K562 (cell line): ENCODE results near the gene MRPL58. TPM values are rescaled to one million over a fixed set of nuclear protein-coding genes. Genes with fewer than 3 reads are reported as not detected.

ENCODE experiments used
- ASH1L ChIP-seq: fragments of 450-650 bp; IDR thresholded peaks from 2 replicates; pipeline ENCODE4 v1.6.1; 2018; ENCODE audit warnings: borderline replicate concordance, mild to moderate bottlenecking, low read depth; ENCODE audit not compliant: partially characterized antibody
- BHLHE40 ChIP-seq: IDR thresholded peaks from 2 replicates; pipeline ENCODE4 v1.6.1; 2011; ENCODE audit warnings: low read length, improper control_type of control experiment
- CCAR2 ChIP-seq: fragments of 200-400 bp; formaldehyde crosslinking; IDR thresholded peaks from 2 replicates; pipeline ENCODE4 v1.6.1; 2017; ENCODE audit warnings: mild to moderate bottlenecking, low read depth, low read length
- ESRRA ChIP-seq: fragments of 450-650 bp; IDR thresholded peaks from 2 replicates; pipeline ENCODE4 v1.6.1; 2014; ENCODE audit warnings: low read depth, mild to moderate bottlenecking, moderate library complexity, borderline replicate concordance
- ETV1 ChIP-seq: fragments of 450-650 bp; conservative IDR thresholded peaks from 2 replicates; pipeline ENCODE4 v1.6.1; 2016; ENCODE audit warnings: missing genetic modification characterization, control low read depth, low read depth, missing compliant biosample characterization
- ILF3 ChIP-seq: fragments of 450-650 bp; IDR thresholded peaks from 2 replicates; pipeline ENCODE4 v1.6.1; 2018; ENCODE audit warnings: antibody characterized with exemption, mild to moderate bottlenecking, moderate library complexity, borderline replicate concordance
- IRF2 ChIP-seq: sonication (generic); formaldehyde crosslinking; IDR thresholded peaks from 2 replicates; pipeline ENCODE4 v1.8.1; 2022; ENCODE audit warnings: mild to moderate bottlenecking, missing genetic modification reagents
- L3MBTL2 ChIP-seq: fragments of 450-650 bp; IDR thresholded peaks from 2 replicates; pipeline ENCODE4 v1.6.1; 2016; ENCODE audit warnings: mild to moderate bottlenecking, moderate library complexity
- NEUROD1 ChIP-seq: fragments of 150-350 bp; IDR thresholded peaks from 2 replicates; pipeline ENCODE4 v1.6.1; 2014; ENCODE audit warnings: borderline replicate concordance, low read length, low read depth; ENCODE audit not compliant: partially characterized antibody
- NFATC3 ChIP-seq: fragments of 450-650 bp; IDR thresholded peaks from 2 replicates; pipeline ENCODE4 v1.6.1; 2017; ENCODE audit warnings: mild to moderate bottlenecking
- SIRT6 ChIP-seq: IDR thresholded peaks from one replicate; pipeline ENCODE4 v1.6.1; 2012; ENCODE audit warnings: low read depth, mild to moderate bottlenecking, control low read depth, inconsistent platforms, low read length, moderate library complexity
- TAF15 ChIP-seq: fragments of 200-400 bp; formaldehyde crosslinking; IDR thresholded peaks from 2 replicates; pipeline ENCODE4 v1.6.1; 2017; ENCODE audit warnings: mild to moderate bottlenecking, low read depth, low read length, moderate library complexity
- ZFPM2 ChIP-seq: fragments of 250-450 bp; sonication (Bioruptor Pico); IDR thresholded peaks from 2 replicates; pipeline ENCODE4 v1.5.1; 2022; ENCODE audit warnings: mild to moderate bottlenecking
- polyA plus RNA-seq, 8 experiments: library from polyadenylated mRNA; depleted of rRNA in 4 of 8; stranded (reverse) in 5 of 8; unstranded in 3 of 8; fragments of >200 nt; fragmentation: Nextera tagmentation in 2 of 8; fragmentation: Illumina TruSeq in 1 of 8; extraction: Ambion mirVana in 2 of 8; extraction: Trizol in 1 of 8; gene quantifications; 2 replicates each; pipeline versions ENCODE4 v1.2.1 to v1.2.3, GENCODE V29; 2011 to 2014; ENCODE audit warnings: inconsistent platforms in 1 of 8, missing spikeins in 1 of 8
- total RNA-seq, 7 experiments: library from RNA; depleted of rRNA in 6 of 7; stranded (reverse); fragments of >200 nt in 6 of 7; fragmentation: Illumina TruSeq in 2 of 7; extraction: Trizol in 2 of 7; gene quantifications; 2 replicates each; pipeline versions ENCODE4 v1.2.1 to v1.2.3, GENCODE V29; 2011 to 2021; ENCODE audit warnings: low replicate concordance in 1 of 7
- TF ChIP-seq, protein P1 (sequence below): fragments of 450-650 bp; IDR thresholded peaks from 2 replicates; pipeline ENCODE4 v1.6.1; 2014; ENCODE audit warnings: low read depth, mild to moderate bottlenecking, moderate library complexity, borderline replicate concordance
- TF ChIP-seq, protein P2 (sequence below), 2 experiments: fragments of 450-650 bp in 1 of 2; sonication (generic) in 1 of 2; formaldehyde crosslinking in 1 of 2; IDR thresholded peaks; 2 replicates each; pipeline versions ENCODE4 v1.7.1 to v1.9.0; 2016 to 2022; ENCODE audit warnings: inconsistent platforms in 1 of 2, mild to moderate bottlenecking in 1 of 2, missing genetic modification reagents in 1 of 2
- TF ChIP-seq, protein P3 (sequence below): fragments of 450-650 bp; formaldehyde crosslinking; IDR thresholded peaks from 2 replicates; pipeline ENCODE4 v1.4.0; 2020; ENCODE audit warnings: mild to moderate bottlenecking

The MRPL58 gene
- total and polyA plus RNA-seq, 9 of the 15 experiments (the other 6 are each of a cell fraction or from before 2014, with no cell fraction given), result 30.8 to 107 (median 72.4) TPM

DNA sequence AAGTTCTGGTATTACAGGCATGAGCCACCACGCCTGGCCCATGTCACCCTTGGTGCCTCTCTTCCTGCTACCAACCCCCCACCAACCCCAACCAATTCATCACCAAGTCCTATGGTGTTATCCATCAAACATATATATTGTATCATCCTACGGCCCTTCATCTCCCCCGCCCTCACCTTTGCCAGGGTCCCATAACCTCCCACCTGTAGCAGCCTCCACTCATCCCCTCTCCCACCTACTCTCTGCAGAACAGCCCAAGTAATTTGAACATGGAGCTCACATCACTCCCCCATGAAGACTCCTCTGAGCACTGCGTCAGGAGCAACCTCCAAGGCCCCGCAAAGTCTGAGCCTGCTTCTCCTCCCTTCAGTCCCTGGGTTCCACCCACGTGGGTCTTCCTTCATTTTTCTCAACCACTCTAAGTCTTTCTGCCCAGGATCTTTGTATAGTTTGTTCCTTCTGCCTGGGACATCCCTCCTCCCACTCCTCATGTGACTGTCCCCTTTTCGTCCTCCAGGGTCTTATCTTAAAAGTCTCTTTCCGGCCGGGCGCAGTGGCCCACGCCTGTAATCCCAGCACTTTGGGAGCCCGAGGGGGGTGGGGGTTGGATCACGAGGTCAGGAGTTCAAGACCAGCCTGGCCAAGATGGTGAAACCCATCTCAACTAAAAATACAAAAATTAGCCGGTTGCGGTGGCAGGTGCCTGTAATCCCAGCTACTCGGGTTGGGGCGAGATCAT lies 32.9 kb upstream of the MRPL58 start (continued):
- no peak for TF ChIP-seq ASH1L
- peak; percentile 94 for TF ChIP-seq ETV1 (tag)
- TF ChIP-seq SIRT6, result no peak
- TF ChIP-seq BHLHE40, result peak; percentile 31; the same call in 1 of the 2 replicates
- TF ChIP-seq TAF15, result no peak
- TF ChIP-seq NFATC3, result no peak
- TF ChIP-seq ZFPM2, result no peak
- TF ChIP-seq, protein P1, sequence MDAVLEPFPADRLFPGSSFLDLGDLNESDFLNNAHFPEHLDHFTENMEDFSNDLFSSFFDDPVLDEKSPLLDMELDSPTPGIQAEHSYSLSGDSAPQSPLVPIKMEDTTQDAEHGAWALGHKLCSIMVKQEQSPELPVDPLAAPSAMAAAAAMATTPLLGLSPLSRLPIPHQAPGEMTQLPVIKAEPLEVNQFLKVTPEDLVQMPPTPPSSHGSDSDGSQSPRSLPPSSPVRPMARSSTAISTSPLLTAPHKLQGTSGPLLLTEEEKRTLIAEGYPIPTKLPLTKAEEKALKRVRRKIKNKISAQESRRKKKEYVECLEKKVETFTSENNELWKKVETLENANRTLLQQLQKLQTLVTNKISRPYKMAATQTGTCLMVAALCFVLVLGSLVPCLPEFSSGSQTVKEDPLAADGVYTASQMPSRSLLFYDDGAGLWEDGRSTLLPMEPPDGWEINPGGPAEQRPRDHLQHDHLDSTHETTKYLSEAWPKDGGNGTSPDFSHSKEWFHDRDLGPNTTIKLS, result no peak
- TF ChIP-seq CCAR2, result no peak
- peak; percentile 72; the same call in 1 of the 2 replicates for TF ChIP-seq ESRRA
- TF ChIP-seq, protein P2, sequence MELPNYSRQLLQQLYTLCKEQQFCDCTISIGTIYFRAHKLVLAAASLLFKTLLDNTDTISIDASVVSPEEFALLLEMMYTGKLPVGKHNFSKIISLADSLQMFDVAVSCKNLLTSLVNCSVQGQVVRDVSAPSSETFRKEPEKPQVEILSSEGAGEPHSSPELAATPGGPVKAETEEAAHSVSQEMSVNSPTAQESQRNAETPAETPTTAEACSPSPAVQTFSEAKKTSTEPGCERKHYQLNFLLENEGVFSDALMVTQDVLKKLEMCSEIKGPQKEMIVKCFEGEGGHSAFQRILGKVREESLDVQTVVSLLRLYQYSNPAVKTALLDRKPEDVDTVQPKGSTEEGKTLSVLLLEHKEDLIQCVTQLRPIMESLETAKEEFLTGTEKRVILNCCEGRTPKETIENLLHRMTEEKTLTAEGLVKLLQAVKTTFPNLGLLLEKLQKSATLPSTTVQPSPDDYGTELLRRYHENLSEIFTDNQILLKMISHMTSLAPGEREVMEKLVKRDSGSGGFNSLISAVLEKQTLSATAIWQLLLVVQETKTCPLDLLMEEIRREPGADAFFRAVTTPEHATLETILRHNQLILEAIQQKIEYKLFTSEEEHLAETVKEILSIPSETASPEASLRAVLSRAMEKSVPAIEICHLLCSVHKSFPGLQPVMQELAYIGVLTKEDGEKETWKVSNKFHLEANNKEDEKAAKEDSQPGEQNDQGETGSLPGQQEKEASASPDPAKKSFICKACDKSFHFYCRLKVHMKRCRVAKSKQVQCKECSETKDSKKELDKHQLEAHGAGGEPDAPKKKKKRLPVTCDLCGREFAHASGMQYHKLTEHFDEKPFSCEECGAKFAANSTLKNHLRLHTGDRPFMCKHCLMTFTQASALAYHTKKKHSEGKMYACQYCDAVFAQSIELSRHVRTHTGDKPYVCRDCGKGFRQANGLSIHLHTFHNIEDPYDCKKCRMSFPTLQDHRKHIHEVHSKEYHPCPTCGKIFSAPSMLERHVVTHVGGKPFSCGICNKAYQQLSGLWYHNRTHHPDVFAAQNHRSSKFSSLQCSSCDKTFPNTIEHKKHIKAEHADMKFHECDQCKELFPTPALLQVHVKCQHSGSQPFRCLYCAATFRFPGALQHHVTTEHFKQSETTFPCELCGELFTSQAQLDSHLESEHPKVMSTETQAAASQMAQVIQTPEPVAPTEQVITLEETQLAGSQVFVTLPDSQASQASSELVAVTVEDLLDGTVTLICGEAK (IDR thresholded peaks at IDR 0.05), result no peak
- TF ChIP-seq, protein P2 (CRISPR knock-in tag; IDR thresholded peaks at IDR 0.05), result no peak
- no peak for TF ChIP-seq NEUROD1
- TF ChIP-seq, protein P3, sequence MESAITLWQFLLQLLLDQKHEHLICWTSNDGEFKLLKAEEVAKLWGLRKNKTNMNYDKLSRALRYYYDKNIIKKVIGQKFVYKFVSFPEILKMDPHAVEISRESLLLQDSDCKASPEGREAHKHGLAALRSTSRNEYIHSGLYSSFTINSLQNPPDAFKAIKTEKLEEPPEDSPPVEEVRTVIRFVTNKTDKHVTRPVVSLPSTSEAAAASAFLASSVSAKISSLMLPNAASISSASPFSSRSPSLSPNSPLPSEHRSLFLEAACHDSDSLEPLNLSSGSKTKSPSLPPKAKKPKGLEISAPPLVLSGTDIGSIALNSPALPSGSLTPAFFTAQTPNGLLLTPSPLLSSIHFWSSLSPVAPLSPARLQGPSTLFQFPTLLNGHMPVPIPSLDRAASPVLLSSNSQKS (CRISPR knock-in tag), result no peak
- TF ChIP-seq ILF3, result no peak
- TF ChIP-seq IRF2 (CRISPR knock-in tag), result no peak
- TF ChIP-seq L3MBTL2, result 0 out of 2 replicates have a peak, but pooled peaks have one; percentile 39
